Stimulated activated CD4-positive, alpha-beta T cell treated with anti-CD3 and anti-CD28 coated beads, Interleukin-15, amount 100 ng/mL, for 24 hours (primary cell): ENCODE results near the gene PIK3IP1.
A peak's percentile ranks its signal among the peaks of the same experiment; 100 is the strongest.

ENCODE experiments used
- DNase-seq: peaks from one replicate; pipeline ENCODE4 v3.0.0-alpha.2; 2020

PIK3IP1 gene

GRCh38 chr22:31278151-31278621, 14.1 kb downstream of the PIK3IP1 start:
- DNase-seq = no peak

GRCh38 chr22:31277741-31278140, 14.5 kb downstream of the PIK3IP1 start:
- DNase-seq = no peak

- no peak for DNase-seq
These were observed 15.7 kb downstream of the PIK3IP1 start for GRCh38 chr22:31276426-31277167.

- no peak for DNase-seq
These were observed 16.7 kb downstream of the PIK3IP1 start for GRCh38 chr22:31275576-31275975.

- DNase-seq = no peak
These were observed 17.3 kb downstream of the PIK3IP1 start for GRCh38 chr22:31275018-31275417.

- DNase-seq = no peak
These were observed 18.3 kb downstream of the PIK3IP1 start for GRCh38 chr22:31274017-31274416.

- DNase-seq = peak; percentile 60
These were observed 19.5 kb downstream of the PIK3IP1 start for GRCh38 chr22:31272522-31273446.

GRCh38 chr22:31271485-31271884, 20.8 kb downstream of the PIK3IP1 start:
- DNase-seq = no peak

- no peak for DNase-seq
These were observed 21.3 kb downstream of the PIK3IP1 start for GRCh38 chr22:31271026-31271425.

GRCh38 chr22:31269892-31270579, 22.3 kb downstream of the PIK3IP1 start:
- DNase-seq = no peak

GRCh38 chr22:31268281-31268680, 24.0 kb downstream of the PIK3IP1 start:
- no peak for DNase-seq

- DNase-seq = no peak
These were observed 28.2 kb downstream of the PIK3IP1 start for GRCh38 chr22:31263896-31264640.

GRCh38 chr22:31262312-31263133, 29.8 kb downstream of the PIK3IP1 start:
- DNase-seq = no peak

- no peak for DNase-seq
These were observed 31.8 kb downstream of the PIK3IP1 start for GRCh38 chr22:31260474-31260856.

GRCh38 chr22:31259798-31260473, 32.4 kb downstream of the PIK3IP1 start:
- DNase-seq = no peak

- DNase-seq = no peak
These were observed 38.3 kb downstream of the PIK3IP1 start for GRCh38 chr22:31253949-31254348.

- no peak for DNase-seq
These were observed 41.3 kb downstream of the PIK3IP1 start for GRCh38 chr22:31250740-31251600.

- no peak for DNase-seq
These were observed 43.0 kb downstream of the PIK3IP1 start for GRCh38 chr22:31248965-31249958.
